Astrocyte of the spinal cord (primary cell): ENCODE measurements around the gene COG2.
A peak's percentile ranks its signal among the peaks of the same experiment; 100 is the strongest.

Source experiments
- DNase-seq: peaks from one replicate; pipeline ENCODE4 v3.0.0; 2011; ENCODE audit warnings: low read depth, low spot score
- H3K4me3 ChIP-seq: 2 replicates; pipeline ENCODE4 v1.5.1; 2011; ENCODE audit warnings: low read depth, mild to moderate bottlenecking, low read length, moderate library complexity
- in situ Hi-C: cut with HindIII; loops from 2 replicates; pipeline ENCODE4 v1.10.0; 2017; ENCODE audit warnings: low sequenced_read_pairs
- TF ChIP-seq, protein P1 (sequence below): IDR thresholded peaks from 2 replicates; pipeline ENCODE4 v1.5.1; 2012; ENCODE audit warnings: low read depth, mild to moderate bottlenecking, low read length, inconsistent platforms

Gene COG2

DNA sequence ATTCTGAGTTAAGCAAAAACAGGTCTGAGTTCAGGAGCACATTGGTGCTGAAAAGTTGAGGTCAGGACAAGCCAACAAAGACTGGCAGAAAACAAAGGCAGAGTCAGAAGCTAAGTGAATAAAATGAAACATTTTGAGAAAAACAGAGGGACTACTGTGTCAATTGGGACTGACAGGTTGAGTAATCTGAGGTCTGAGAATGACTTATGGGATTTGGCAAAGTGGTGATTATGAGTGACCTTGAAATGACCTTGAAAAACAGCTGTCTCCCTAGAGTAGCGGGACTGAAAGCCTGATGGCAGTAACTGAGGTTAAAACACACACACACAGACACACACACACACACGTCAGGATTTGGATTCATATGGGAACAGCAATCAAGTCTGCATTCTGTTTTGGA, 8.8 kb upstream of the COG2 start:
- no peak for DNase-seq
- TF ChIP-seq, protein P1, sequence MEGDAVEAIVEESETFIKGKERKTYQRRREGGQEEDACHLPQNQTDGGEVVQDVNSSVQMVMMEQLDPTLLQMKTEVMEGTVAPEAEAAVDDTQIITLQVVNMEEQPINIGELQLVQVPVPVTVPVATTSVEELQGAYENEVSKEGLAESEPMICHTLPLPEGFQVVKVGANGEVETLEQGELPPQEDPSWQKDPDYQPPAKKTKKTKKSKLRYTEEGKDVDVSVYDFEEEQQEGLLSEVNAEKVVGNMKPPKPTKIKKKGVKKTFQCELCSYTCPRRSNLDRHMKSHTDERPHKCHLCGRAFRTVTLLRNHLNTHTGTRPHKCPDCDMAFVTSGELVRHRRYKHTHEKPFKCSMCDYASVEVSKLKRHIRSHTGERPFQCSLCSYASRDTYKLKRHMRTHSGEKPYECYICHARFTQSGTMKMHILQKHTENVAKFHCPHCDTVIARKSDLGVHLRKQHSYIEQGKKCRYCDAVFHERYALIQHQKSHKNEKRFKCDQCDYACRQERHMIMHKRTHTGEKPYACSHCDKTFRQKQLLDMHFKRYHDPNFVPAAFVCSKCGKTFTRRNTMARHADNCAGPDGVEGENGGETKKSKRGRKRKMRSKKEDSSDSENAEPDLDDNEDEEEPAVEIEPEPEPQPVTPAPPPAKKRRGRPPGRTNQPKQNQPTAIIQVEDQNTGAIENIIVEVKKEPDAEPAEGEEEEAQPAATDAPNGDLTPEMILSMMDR, result no peak
- in situ Hi-C loops, result no loop called here
- H3K4me3 ChIP-seq, result no peak overlapping the region

DNA sequence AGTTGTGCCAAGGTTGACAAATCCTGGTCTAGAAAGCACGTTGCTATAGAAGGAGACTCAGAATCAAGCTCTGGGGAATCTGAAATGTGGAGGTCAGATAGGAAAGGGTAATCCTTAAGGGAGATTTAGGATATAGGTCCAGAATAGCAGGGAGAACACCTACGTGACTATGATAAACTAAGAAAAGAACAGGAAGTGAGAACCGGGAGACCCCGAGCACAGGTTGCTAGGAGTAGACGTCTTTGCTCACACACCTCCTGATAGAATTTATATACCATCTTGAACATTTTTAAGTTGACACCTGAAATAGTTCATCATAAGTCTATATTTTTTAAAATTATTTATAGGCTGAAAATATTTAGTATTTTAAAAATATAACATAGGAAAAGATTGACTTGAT, 7.9 kb upstream of the COG2 start:
- no peak for DNase-seq
- TF ChIP-seq, protein P1, result no peak
- in situ Hi-C loops, result no loop called here
- H3K4me3 ChIP-seq, result no peak overlapping the region

DNA sequence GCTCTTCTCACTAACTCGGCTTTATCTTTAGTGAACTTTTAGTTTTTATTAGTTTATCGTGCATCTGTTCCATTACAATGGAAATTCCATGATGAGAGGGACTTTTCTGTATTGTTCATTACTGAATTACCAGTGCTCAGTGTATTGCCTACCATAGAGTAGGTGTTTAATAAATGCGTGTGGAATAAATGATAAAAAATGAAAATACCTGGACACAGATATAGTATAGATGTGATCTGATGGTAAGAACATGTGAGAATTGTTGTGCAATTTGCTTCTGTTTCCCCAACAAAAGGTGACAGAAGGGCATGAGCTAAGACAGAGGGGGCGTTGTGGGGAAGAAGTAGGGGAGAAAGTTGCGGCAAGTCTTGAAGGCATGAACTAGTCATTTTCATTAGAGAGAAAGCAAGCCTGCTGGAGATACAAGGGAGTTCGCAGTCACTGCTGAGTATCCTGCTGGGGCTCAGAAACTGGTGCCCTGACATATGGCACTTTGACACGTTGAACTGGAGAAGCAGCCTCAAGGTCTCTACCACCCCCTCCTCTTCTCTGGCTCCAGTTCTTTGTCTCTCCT, 5.6 kb upstream of the COG2 start:
- TF ChIP-seq, protein P1, result no peak
- DNase-seq, result no peak
- in situ Hi-C loops, result no loop called here
- no peak overlapping the region for H3K4me3 ChIP-seq

DNA sequence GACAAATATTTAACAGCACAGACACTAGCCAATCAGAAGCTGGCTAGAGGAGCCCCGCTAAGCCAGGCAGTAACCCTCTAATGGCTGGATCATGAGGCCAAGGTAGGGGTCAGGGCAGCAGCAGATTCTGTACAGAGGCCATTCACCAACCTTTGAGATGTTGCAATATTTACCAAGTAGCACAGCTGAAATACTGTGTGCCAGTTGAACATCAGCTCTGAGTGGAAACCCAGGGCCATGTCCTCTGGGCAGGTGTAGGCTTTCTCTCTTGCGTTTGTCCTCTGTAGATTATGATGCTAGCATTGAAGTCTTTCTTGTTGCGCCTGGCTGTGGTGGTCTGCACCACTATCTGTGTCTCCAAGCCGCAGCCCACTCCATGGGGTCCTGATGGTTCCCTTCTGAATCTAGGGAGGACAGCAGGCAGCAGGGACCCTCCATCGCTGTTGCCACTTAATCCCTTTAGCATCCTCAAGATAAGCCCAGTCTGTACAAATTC, 2.5 kb upstream of the COG2 start:
- in situ Hi-C loops, result no loop called here
- no peak overlapping the region for H3K4me3 ChIP-seq
- DNase-seq, result no peak
- TF ChIP-seq, protein P1, result no peak

DNA sequence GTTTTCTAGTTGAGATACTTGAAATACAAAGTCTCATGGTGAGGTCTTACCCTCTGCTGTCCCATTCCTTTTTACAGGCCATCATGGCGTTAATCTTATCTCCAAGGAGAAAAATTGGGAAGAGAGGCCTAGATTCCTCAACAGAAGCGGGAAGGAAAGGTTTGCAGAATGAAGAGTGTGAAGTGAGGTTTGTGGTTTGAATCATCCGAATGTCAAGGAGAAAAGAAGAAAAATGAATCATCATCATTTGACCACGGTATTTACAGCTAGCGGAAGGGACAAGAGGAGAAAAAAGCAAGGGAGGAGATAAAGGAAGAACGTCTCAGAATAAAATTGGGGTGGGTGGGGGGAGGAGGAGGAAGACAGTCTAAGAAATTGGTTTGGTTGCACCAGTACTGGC, 935 bp upstream of the COG2 start:
- DNase-seq, result no peak
- TF ChIP-seq, protein P1, result no peak
- no peak overlapping the region for H3K4me3 ChIP-seq
- in situ Hi-C loops, result no loop called here

DNA sequence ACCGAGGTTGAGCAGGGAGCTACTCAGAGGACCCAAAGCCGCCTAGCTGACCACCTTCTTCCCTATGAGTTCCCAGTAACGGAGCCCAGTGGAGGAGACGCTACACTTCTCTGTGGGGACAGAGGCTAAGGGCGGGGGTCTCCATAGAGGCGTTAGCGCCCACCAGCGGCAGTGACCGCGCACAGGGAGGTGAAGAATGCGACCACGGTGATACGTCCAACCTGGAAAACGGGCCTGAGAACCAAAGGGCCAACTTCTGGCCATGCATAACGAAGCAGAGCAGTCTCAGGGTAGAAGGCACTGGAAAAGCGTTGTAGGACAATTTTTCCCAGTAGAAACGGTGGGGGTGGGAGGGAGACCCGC, 400 bp upstream of the COG2 start:
- no peak for DNase-seq
- in situ Hi-C loops, result no loop called here
- TF ChIP-seq, protein P1, result no peak
- H3K4me3 ChIP-seq, result peak overlapping the region; percentile 90
